HEK293 (cell line): ENCODE data around the gene SYNPO2.

ENCODE experiments used
- CTCF ChIA-PET: fragments of 350-600 bp; formaldehyde crosslinking; extraction: SDS; loops from one replicate; lab custom pipeline; 2021; ENCODE audit warnings: antibody characterized with exemption; lab: Yijun Ruan, JAX
- POLR2A ChIA-PET: fragments of 300-600 bp; formaldehyde crosslinking; extraction: SDS; loops from one replicate; lab custom pipeline; 2020; ENCODE audit warnings: antibody characterized with exemption, inconsistent platforms; lab: Yijun Ruan, JAX
- H3K27ac ChIP-seq: fragments of 200-500 bp; sonication (Bioruptor generic); 2 replicates; pipeline ENCODE4 v1.5.1; 2014; ENCODE audit warnings: low read depth, low read length, control low read depth, inconsistent platforms; ENCODE audit errors: extremely low read depth
- H3K36me3 ChIP-seq, 2 experiments: fragments of 200-500 bp in 1 of 2; sonication (Bioruptor generic) in 1 of 2; 1 replicate in 1 of 2; 2 replicates in 1 of 2; pipeline ENCODE4 v1.5.1; 2014 to 2017; ENCODE audit warnings: inconsistent platforms in 2 of 2, low read length in 2 of 2; ENCODE audit not compliant: control insufficient read depth in 2 of 2, insufficient read depth in 1 of 2
- H3K4me1 ChIP-seq: fragments of 200-500 bp; sonication (Bioruptor generic); 2 replicates; pipeline ENCODE4 v1.5.1; 2014; ENCODE audit warnings: mild to moderate bottlenecking, low read length, inconsistent platforms; ENCODE audit not compliant: control insufficient read depth, insufficient read depth
- H3K4me3 ChIP-seq: 2 replicates; pipeline ENCODE4 v1.5.1; 2011; ENCODE audit warnings: low read depth, mild to moderate bottlenecking, control low read depth, low read length, moderate library complexity
- H3K9me3 ChIP-seq: fragments of 200-500 bp; sonication (Bioruptor generic); 2 replicates; pipeline ENCODE4 v1.5.1; 2014; ENCODE audit warnings: low read depth, low read length, inconsistent platforms; ENCODE audit not compliant: control insufficient read depth, insufficient read depth
- ELK4 ChIP-seq: IDR thresholded peaks from 2 replicates; pipeline ENCODE4 v1.6.1; 2011; ENCODE audit warnings: mild to moderate bottlenecking, low read depth, low read length, borderline replicate concordance
- GFI1B ChIP-seq: fragments of 450-650 bp; formaldehyde crosslinking; IDR thresholded peaks from 2 replicates; pipeline ENCODE4 v1.5.1; 2016; ENCODE audit warnings: missing biosample characterization, missing genetic modification characterization
- KLF8 ChIP-seq: fragments of 450-650 bp; formaldehyde crosslinking; IDR thresholded peaks from 2 replicates; pipeline ENCODE4 v1.5.1; 2016; ENCODE audit warnings: missing biosample characterization, missing genetic modification characterization
- TSHZ1 ChIP-seq: fragments of 450-650 bp; formaldehyde crosslinking; IDR thresholded peaks from 2 replicates; pipeline ENCODE4 v1.5.1; 2016; ENCODE audit warnings: missing biosample characterization, missing genetic modification characterization, borderline replicate concordance
- YY2 ChIP-seq: fragments of 450-650 bp; formaldehyde crosslinking; IDR thresholded peaks from 2 replicates; pipeline ENCODE4 v1.5.1; 2016; ENCODE audit warnings: missing biosample characterization, missing genetic modification characterization
- ZBTB10 ChIP-seq: fragments of 450-650 bp; formaldehyde crosslinking; IDR thresholded peaks from 2 replicates; pipeline ENCODE4 v1.5.1; 2016; ENCODE audit warnings: missing biosample characterization, missing genetic modification characterization
- ZBTB21 ChIP-seq: fragments of 450-650 bp; formaldehyde crosslinking; IDR thresholded peaks from 2 replicates; pipeline ENCODE4 v1.5.1; 2017; ENCODE audit warnings: missing biosample characterization, missing genetic modification characterization
- ZNF140 ChIP-seq: fragments of 450-650 bp; formaldehyde crosslinking; IDR thresholded peaks from 2 replicates; pipeline ENCODE4 v1.5.1; 2016; ENCODE audit warnings: missing biosample characterization, missing genetic modification characterization
- ZNF2 ChIP-seq: fragments of 450-650 bp; formaldehyde crosslinking; IDR thresholded peaks from 2 replicates; pipeline ENCODE4 v1.5.1; 2016; ENCODE audit warnings: missing biosample characterization, missing genetic modification characterization
- ZNF26 ChIP-seq: fragments of 450-650 bp; formaldehyde crosslinking; IDR thresholded peaks from 2 replicates; pipeline ENCODE4 v1.5.1; 2016; ENCODE audit warnings: missing biosample characterization, missing genetic modification characterization
- ZNF280D ChIP-seq: fragments of 450-650 bp; formaldehyde crosslinking; IDR thresholded peaks from 2 replicates; pipeline ENCODE4 v1.5.1; 2016; ENCODE audit warnings: missing biosample characterization, missing genetic modification characterization
- ZNF362 ChIP-seq: fragments of 450-650 bp; formaldehyde crosslinking; IDR thresholded peaks from 2 replicates; pipeline ENCODE4 v1.5.1; 2016; ENCODE audit warnings: missing biosample characterization, missing genetic modification characterization
- ZNF416 ChIP-seq: fragments of 450-650 bp; formaldehyde crosslinking; IDR thresholded peaks from 2 replicates; pipeline ENCODE4 v1.5.1; 2016; ENCODE audit warnings: missing biosample characterization, missing genetic modification characterization
- ZNF529 ChIP-seq: fragments of 450-650 bp; formaldehyde crosslinking; IDR thresholded peaks from 2 replicates; pipeline ENCODE4 v1.5.1; 2017; ENCODE audit warnings: missing genetic modification characterization, missing biosample characterization; ENCODE audit not compliant: insufficient replicate concordance
- ZNF558 ChIP-seq: fragments of 450-650 bp; formaldehyde crosslinking; IDR thresholded peaks from 2 replicates; pipeline ENCODE4 v1.5.1; 2016; ENCODE audit warnings: missing biosample characterization, missing genetic modification characterization
- ZNF747 ChIP-seq: fragments of 450-650 bp; formaldehyde crosslinking; IDR thresholded peaks from 2 replicates; pipeline ENCODE4 v1.5.1; 2016; ENCODE audit warnings: missing biosample characterization, missing genetic modification characterization
- ZNF785 ChIP-seq: fragments of 450-650 bp; formaldehyde crosslinking; IDR thresholded peaks from 2 replicates; pipeline ENCODE4 v1.5.1; 2016; ENCODE audit warnings: missing biosample characterization, missing genetic modification characterization
- ZSCAN5A ChIP-seq: fragments of 450-650 bp; formaldehyde crosslinking; IDR thresholded peaks from 2 replicates; pipeline ENCODE4 v1.5.1; 2016; ENCODE audit warnings: missing biosample characterization, missing genetic modification characterization

Gene SYNPO2

GRCh38 chr4:118921786-118922185 is 33.1 kb downstream of the SYNPO2 start (continued):
- no peak for TF ChIP-seq ZNF26 (tag by site-specific recombination)
- no peak for TF ChIP-seq YY2 (tag by site-specific recombination)
- TF ChIP-seq ZNF558: no peak
- no peak for TF ChIP-seq KLF8 (tag by site-specific recombination)
- no peak for TF ChIP-seq ZNF362 (tag by site-specific recombination)
- no peak for TF ChIP-seq ZNF416 (tag by site-specific recombination)
- TF ChIP-seq ZNF140: no peak
- TF ChIP-seq ELK4: no peak

- Histone ChIP-seq H3K27ac (no peak overlapping the region), H3K36me3 (no peaks in the 10 kb centered on the region), H3K9me3 (no peaks in the 10 kb centered on the region), H3K4me1 (no peaks in the 10 kb centered on the region)
- ChIA-PET POLR2A (no interaction called here), CTCF (interaction anchor here (0.6 to 0.7 kb wide), 2 partner anchors 9 to 221 kb away, joined by 3 to 4 read pairs; no protein-coding TSS in a partner anchor)
- no peak for TF ChIP-seq ZNF280D (tag by site-specific recombination)
- no peak for TF ChIP-seq ZSCAN5A (tag by site-specific recombination)
- no peak for TF ChIP-seq ZNF785 (tag by site-specific recombination)
- TF ChIP-seq TSHZ1 (tag by site-specific recombination): no peak
- no peak for TF ChIP-seq ZNF529 (tag by site-specific recombination)
- no peak for TF ChIP-seq ZNF2
- no peak for TF ChIP-seq GFI1B (tag by site-specific recombination)
- no peak for TF ChIP-seq ZBTB10 (tag by site-specific recombination)
- no peak for TF ChIP-seq ZNF747
- no peak for TF ChIP-seq ZBTB21
- TF ChIP-seq, all 188 proteins: peak for 0
- H3K4me3 ChIP-seq: no peak overlapping the region
These were observed 35.2 kb downstream of the SYNPO2 start for GRCh38 chr4:118923891-118924290.
